ENCODE measurements around the gene GNPTG. TPM values are rescaled to one million over a fixed set of nuclear protein-coding genes. Genes with fewer than 3 reads are reported as not detected.

Gene GNPTG
- total RNA-seq, 1 experiment from 2014 or later, result 20.9 TPM

- BruUV-seq (replicated peaks), result no TSS peak
- H3K4me1 ChIP-seq (ENCODE audit: insufficient read depth, low read length, poor library complexity, severe bottlenecking), result peaks cover 7% of the 10 kb centered on the region
- no peak overlapping the region for H3K27ac ChIP-seq (ENCODE audit: low read depth, low read length, poor library complexity, severe bottlenecking)
- POLR2A ChIA-PET (ENCODE audit: low non-redundant PET), result no interaction called here
- peaks cover 92% of the 10 kb centered on the region for H3K36me3 ChIP-seq (ENCODE audit: insufficient read depth, low read length, poor library complexity, severe bottlenecking)
- TF ChIP-seq EZH2 (IDR thresholded peaks at IDR 0.05; ENCODE audit: borderline replicate concordance, low read depth, low read length, poor library complexity, severe bottlenecking) (no peak), CTCF (conservative IDR thresholded peaks at IDR 0.05; ENCODE audit: low read depth, low read length) (no peak)
- no peaks in the 10 kb centered on the region for H3K9me3 ChIP-seq (ENCODE audit: low read depth, low read length, poor library complexity, severe bottlenecking)
- CTCF ChIA-PET, result no interaction called here
- no peak for DNase-seq (ENCODE audit: low spot score)
- H3K4me3 ChIP-seq (ENCODE audit: low read depth, low read length, poor library complexity, severe bottlenecking), result no peak overlapping the region
- H3K27me3 ChIP-seq (replicated peaks; ENCODE audit: insufficient read depth, low read depth, low read length, poor library complexity), result no peaks in the 10 kb centered on the region
- intact Hi-C loops (cut with micrococcal nuclease; ENCODE audit: unreplicated experiment), result no loop called here
These were observed 35.7 kb upstream of the GNPTG start for GRCh38 chr16:1316033-1316405.

DNA sequence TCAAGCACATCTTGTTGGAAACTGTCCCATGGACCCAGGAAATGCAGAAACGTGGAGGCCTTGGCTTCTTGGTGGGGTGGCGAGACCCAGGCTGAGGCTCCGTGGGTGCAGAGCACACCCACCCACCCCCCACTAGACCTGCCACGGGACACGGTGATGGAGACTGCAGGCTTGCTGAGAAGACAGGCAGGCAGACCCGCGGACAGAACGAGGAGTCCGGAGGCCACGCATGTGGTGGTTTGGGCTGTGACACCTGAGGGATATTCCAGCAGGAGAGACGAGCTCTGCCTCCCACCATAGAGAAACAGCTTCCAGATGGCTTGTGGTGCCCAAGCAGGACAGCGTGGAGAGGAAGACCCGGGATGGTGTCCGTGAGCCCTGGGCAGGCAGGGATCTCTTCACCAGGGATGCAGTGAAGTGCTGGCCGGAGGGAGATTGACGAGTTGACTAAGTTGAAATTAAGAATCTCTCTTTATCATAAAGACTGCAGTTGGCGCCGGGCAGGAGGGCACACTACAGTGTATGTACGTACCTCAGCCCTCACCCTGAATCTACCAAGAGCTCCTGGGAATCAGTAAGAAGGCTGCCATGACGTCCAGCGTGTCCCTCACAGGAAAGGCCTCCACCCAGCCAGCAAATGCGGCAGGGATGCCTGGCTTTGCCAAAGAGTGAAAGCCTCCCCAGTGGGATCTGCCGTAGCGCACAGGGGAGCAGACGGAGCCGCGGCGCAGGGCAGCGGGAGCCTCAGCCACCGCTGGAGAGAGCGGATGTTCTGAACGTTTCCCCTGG lies 34.1 kb upstream of the GNPTG start:
- no peak overlapping the region for H3K4me3 ChIP-seq (ENCODE audit: low read depth, low read length, poor library complexity, severe bottlenecking)
- ChIA-PET CTCF (no interaction called here), POLR2A (ENCODE audit: low non-redundant PET) (interaction anchor here (0.7 kb wide), 1 partner anchor 31 kb away, joined by 6 read pairs; no protein-coding TSS in a partner anchor)
- no peaks in the 10 kb centered on the region for H3K9me3 ChIP-seq (ENCODE audit: low read depth, low read length, poor library complexity, severe bottlenecking)
- no peak for DNase-seq (ENCODE audit: low spot score)
- H3K36me3 ChIP-seq (ENCODE audit: insufficient read depth, low read length, poor library complexity, severe bottlenecking), result peaks cover 91% of the 10 kb centered on the region
- intact Hi-C loops (cut with micrococcal nuclease; ENCODE audit: unreplicated experiment), result no loop called here
- TF ChIP-seq EZH2 (IDR thresholded peaks at IDR 0.05; ENCODE audit: borderline replicate concordance, low read depth, low read length, poor library complexity, severe bottlenecking) (no peak), CTCF (conservative IDR thresholded peaks at IDR 0.05; ENCODE audit: low read depth, low read length) (no peak)
- H3K4me1 ChIP-seq (ENCODE audit: insufficient read depth, low read length, poor library complexity, severe bottlenecking), result no peaks in the 10 kb centered on the region
- H3K27ac ChIP-seq (ENCODE audit: low read depth, low read length, poor library complexity, severe bottlenecking), result no peak overlapping the region
- no peaks in the 10 kb centered on the region for H3K27me3 ChIP-seq (replicated peaks; ENCODE audit: insufficient read depth, low read depth, low read length, poor library complexity)
- BruUV-seq (replicated peaks), result no TSS peak

- DNase-seq (ENCODE audit: low spot score), result no peak
- H3K9me3 ChIP-seq (ENCODE audit: low read depth, low read length, poor library complexity, severe bottlenecking), result no peaks in the 10 kb centered on the region
- no peak overlapping the region for H3K4me3 ChIP-seq (ENCODE audit: low read depth, low read length, poor library complexity, severe bottlenecking)
- no peak overlapping the region for H3K27ac ChIP-seq (ENCODE audit: low read depth, low read length, poor library complexity, severe bottlenecking)
- POLR2A ChIA-PET (ENCODE audit: low non-redundant PET), result no interaction called here
- BruUV-seq (replicated peaks), result no TSS peak
- CTCF ChIA-PET, result no interaction called here
- no peaks in the 10 kb centered on the region for H3K4me1 ChIP-seq (ENCODE audit: insufficient read depth, low read length, poor library complexity, severe bottlenecking)
- peaks cover 89% of the 10 kb centered on the region for H3K36me3 ChIP-seq (ENCODE audit: insufficient read depth, low read length, poor library complexity, severe bottlenecking)
- no peaks in the 10 kb centered on the region for H3K27me3 ChIP-seq (replicated peaks; ENCODE audit: insufficient read depth, low read depth, low read length, poor library complexity)
- TF ChIP-seq CTCF (conservative IDR thresholded peaks at IDR 0.05; ENCODE audit: low read depth, low read length) (no peak), EZH2 (IDR thresholded peaks at IDR 0.05; ENCODE audit: borderline replicate concordance, low read depth, low read length, poor library complexity, severe bottlenecking) (no peak)
- intact Hi-C loops (cut with micrococcal nuclease; ENCODE audit: unreplicated experiment), result no loop called here
These were observed 33.5 kb upstream of the GNPTG start for GRCh38 chr16:1318268-1318545.
